GM18526 (cell line): ENCODE data around the gene PPIH.

Experiments used
- POLR2A ChIP-seq: IDR thresholded peaks from 3 replicates; pipeline ENCODE4 v1.6.1; 2011; ENCODE audit not compliant: insufficient read length; ENCODE audit errors: extremely low read depth

The PPIH gene

GRCh38 chr1:42713293-42713692 is 55.1 kb downstream of the PPIH start:
- no peak for TF ChIP-seq POLR2A

- no peak for TF ChIP-seq POLR2A
Measured at GRCh38 chr1:42720868-42721267, 62.6 kb downstream of the PPIH start.

- TF ChIP-seq POLR2A, result no peak
Measured at GRCh38 chr1:42721926-42722325, 63.7 kb downstream of the PPIH start.

GRCh38 chr1:42723511-42723910 is 65.3 kb downstream of the PPIH start:
- no peak for TF ChIP-seq POLR2A
